Activated naive CD4-positive, alpha-beta T cell treated with Interleukin-2 at 50 U/mL for 16 hours (primary cell): ENCODE results near the gene CFAP141.

Source experiments
- DNase-seq: peaks from one replicate; pipeline ENCODE4 v3.0.0-alpha.2; 2020

The CFAP141 gene

GRCh38 chr1:154207262-154207661 is 1.1 kb upstream of the CFAP141 start:
- DNase-seq = no peak

DNA sequence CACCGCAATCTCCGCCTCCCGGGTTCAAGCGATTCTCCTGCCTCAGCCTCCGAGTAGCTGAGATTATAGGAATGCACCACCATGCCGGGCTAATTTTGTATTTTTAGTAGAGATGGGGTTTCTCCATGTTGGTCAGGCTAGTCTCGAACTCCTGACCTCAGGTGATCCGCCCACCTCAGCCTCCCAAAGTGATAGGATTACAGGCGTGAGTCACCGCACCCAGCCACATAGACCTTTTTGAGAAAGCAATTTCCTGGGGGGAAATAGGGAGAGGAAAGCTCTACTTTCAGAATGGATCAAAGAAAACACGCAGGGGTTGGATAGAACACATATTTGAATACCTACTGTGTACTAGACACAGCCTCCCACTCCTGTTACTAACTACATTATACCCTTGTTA is 355 bp downstream of the CFAP141 start:
- DNase-seq = peak; percentile 27

DNA sequence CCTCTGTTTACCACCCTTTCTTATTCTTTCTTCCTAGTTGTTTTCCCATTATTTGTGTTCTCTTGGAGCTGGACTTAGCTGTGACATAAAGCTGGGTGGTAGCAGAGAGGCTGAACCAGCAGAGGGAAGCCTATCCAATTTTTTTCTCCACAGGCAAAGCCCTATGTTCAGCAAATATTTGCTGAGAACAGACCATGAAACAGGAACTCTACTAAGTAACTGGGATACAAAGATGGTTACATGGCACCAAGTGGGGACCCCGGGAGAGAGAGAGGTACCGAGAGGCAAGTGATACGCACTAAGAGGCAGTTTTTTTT is 6.6 kb downstream of the CFAP141 start:
- no peak for DNase-seq

GRCh38 chr1:154198756-154199562 is 7.2 kb downstream of the CFAP141 start:
- DNase-seq = no peak

DNA sequence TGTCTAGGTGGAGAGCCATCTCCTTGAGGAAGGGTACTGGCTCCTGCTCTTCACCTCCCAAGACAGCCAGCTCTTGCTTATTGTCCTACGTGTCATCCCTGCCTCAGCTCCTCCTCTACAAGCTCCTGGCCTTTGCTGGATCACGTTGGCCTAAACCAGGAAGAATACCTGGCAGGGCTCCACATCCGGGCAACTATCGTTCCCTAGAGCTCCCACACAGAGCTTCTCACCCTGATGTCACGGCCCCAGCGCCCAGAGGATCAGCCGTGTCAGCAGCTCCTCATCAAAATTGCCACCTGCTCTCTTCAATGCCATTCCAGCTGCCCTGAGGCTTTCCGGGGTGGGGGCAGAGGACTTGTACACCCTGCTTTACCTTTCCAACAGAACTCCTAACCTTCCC is 12.3 kb downstream of the CFAP141 start:
- DNase-seq = no peak

GRCh38 chr1:154192476-154192875 is 13.7 kb downstream of the CFAP141 start:
- DNase-seq = no peak

GRCh38 chr1:154191990-154192461 is 14.1 kb downstream of the CFAP141 start, which contains the start of gene TPM3:
Gene TPM3, minus strand, starts transcription at chr1:154192100. Its CDS starts 82 bp downstream, at chr1:154192018.
- no peak for DNase-seq

- DNase-seq = no peak
Observed at GRCh38 chr1:154190550-154190949, 15.6 kb downstream of the CFAP141 start.

DNA sequence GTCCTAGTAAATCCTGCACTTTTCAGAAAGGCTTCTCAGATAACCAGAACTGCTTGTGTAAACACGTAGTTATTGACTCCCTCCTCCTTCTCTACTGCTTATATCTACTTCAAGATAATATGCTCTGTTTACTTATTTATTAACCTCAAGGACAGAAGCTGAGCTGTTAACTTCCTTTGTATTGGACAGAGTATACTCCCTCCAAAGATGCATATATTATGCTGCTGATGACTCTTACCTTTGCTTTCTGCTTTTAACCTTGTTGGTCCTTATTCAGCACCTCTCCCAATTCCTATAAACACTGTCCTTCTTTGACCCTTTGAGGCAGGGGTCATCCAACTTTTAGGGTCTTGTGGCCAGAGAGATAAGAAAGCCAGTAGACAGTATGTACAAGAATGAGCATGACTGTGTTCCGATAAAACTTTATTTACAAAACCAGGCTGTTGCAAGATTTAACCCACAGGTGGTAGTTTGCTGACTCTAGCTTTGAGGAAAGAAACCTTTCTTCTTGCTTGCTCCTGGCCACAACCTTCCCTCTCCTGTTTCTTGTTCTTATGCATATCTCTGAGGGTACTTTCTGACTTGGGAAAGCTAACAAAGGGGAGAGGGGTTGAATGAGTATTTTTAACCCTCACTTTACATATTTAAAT is 19.2 kb downstream of the CFAP141 start:
- no peak for DNase-seq

GRCh38 chr1:154186177-154186576 is 20.0 kb downstream of the CFAP141 start:
- DNase-seq = peak; percentile 72

- DNase-seq = peak; percentile 95
Observed at GRCh38 chr1:154183046-154183915, 22.9 kb downstream of the CFAP141 start.

DNA sequence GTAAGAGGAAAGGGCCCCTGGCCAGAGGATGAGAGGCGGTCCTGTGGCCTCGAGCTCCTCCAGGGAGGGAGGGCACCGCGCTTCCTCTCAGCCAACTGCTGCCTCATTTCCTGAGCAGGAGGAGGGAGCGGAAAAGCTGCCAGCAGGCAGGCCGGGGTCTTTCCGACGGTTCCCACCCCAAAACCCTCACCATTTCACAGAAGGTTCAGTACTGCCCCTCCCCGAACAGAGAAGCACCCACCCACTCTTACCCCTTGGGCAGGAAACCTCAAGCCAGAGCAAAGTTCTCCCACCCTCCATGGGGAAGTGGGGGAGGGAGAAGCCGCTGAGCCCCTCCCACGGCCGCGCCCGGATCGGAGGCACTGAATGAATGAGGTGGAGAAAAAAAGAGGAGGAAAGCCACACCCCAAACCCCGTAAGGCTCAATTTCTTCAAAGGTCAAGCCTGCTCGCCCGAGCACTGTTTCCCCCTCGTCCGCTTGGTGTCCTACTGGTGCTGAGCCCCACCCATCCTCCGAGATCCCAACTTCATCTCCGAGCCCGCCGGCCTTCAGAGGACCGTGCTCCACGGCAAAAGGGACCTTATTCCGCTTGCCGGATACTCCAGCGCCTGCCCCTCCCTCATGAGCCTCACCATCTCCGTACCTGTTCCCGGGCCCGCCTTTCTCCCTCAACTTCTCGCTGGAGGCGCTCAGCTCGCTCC is 23.6 kb downstream of the CFAP141 start:
- peak; percentile 80 for DNase-seq

DNA sequence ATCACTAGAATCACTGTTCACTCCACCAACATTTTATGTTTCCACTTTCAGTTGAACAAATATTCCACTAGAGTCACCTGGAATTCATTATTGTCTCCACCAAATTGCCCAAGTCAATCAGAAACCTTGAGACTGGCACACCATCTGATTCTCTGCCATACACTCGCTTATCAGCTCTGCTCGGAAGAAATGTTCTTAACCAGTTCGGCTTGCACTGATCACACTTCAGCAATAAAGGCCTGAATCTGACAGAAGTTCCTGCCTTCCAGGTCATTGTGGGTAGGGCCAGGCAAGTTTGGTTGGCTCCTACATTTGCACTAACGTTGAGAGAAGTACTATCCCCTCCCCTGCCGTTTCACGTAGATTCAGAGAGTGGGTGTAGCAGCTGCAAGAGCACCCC is 24.2 kb downstream of the CFAP141 start:
- DNase-seq = no peak

DNA sequence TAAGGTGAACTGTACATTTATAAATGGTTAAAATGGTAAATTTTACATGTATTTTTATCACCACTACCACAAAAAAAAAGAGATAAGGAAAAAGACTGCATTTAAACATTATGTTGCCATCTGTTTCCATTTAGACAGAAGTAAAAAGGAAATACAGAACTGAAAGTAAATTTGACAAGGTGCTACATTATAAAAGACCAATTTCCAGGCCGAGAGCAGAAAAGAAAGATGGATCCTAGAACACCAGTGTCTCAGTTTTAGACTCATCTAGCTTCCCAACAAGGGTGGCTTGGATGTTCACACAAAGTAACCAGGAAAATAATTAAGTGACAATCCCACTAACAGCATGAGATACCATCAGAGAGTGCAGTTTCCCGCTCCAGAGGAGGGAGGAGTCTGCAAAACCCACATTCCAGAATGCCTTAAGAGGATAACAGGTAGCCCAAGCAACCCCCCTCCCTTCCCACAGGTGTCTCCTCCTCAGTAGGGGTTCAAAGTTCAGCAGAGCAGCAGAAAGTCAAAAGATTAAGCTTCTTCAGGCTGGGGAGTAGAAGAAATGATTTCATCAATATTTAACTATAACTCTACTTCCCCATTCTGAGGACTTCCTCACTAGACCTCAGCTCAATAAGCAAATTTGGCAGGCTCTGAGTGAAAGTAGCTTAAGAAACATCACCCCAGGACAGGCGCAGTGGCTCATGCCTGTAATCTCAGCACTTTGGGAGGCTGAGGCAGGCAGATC is 26.0 kb downstream of the CFAP141 start:
- no peak for DNase-seq

- DNase-seq = no peak
Observed at GRCh38 chr1:154178911-154179811, 27.0 kb downstream of the CFAP141 start.

- DNase-seq = peak; percentile 21
Observed at GRCh38 chr1:154178013-154178412, 28.1 kb downstream of the CFAP141 start.

DNA sequence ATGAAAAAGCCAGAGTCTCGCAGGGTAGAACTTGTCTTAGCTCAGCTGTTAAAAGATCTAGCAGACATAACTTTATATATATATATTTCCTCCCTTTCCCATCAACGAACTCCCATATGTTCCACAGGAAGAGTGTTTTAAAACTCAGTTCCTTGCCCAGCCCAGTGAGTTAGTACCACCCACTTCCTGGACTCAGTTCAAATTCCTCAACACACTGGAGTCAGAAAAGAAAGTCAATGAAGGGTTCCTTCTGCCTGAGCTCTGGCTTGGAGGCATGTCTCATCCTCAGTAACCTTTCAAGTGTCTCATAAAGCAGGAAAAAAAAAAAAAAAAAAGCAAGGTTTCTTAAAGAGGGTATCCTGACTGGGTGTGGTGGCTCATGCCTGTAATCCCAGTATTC is 29.8 kb downstream of the CFAP141 start:
- no peak for DNase-seq

- no peak for DNase-seq
Observed at GRCh38 chr1:154174654-154175053, 31.5 kb downstream of the CFAP141 start.

DNA sequence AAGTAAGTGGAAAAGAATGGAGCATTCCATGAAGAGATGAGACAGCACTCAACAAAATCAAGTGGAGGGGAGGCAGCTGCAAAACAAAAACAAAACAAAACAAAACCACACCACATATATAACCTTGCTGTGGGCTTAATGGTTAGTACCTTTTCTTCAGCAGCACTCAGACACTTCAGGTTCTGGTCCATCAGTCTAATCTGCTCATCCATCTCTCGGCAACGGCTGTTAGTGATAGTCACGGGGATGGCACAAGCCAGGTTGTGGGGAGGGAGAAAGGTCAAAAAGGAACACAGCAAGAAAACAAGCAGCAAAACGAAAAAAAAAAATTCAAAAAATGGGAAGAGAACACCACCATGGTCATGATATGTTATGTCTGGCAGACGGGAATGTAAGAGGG is 34.3 kb downstream of the CFAP141 start:
- no peak for DNase-seq

- DNase-seq = no peak
Observed at GRCh38 chr1:154171223-154171583, 34.9 kb downstream of the CFAP141 start.
